SK-N-MC (cell line): ENCODE results near the gene MAD2L1BP.

Experiments used
- DNase-seq: peaks from one replicate; pipeline ENCODE4 v3.0.0-alpha.2; 2011; ENCODE audit warnings: low read depth, low spot score
- H3K27ac ChIP-seq: fragments of 200-600 bp; sonication (generic); 2 replicates; pipeline ENCODE4 v1.5.1; 2016; ENCODE audit warnings: mixed run types
- H3K36me3 ChIP-seq: fragments of 200-600 bp; sonication (generic); 2 replicates; pipeline ENCODE4 v1.6.1; 2017; ENCODE audit warnings: antibody characterized with exemption, low read length, mixed read lengths; ENCODE audit not compliant: insufficient read depth
- H3K4me3 ChIP-seq: fragments of 200-600 bp; sonication (generic); 2 replicates; pipeline ENCODE4 v1.5.1; 2016
- H3K9ac ChIP-seq: fragments of 200-600 bp; sonication (generic); 2 replicates; pipeline ENCODE4 v1.8.0; 2017; ENCODE audit warnings: mixed run types, mixed read lengths; ENCODE audit not compliant: insufficient read length
- H3K9me3 ChIP-seq: fragments of 200-600 bp; sonication (generic); 2 replicates; pipeline ENCODE4 v1.6.1; 2017; ENCODE audit warnings: low read depth, mild to moderate bottlenecking, antibody characterized with exemption, low read length, moderate library complexity, mixed read lengths
- EZH2 ChIP-seq: fragments of 200-600 bp; sonication (generic); IDR thresholded peaks from one replicate; pipeline ENCODE4 v1.6.1; 2017; ENCODE audit warnings: antibody characterized with exemption
- FOXP2 ChIP-seq: optimal IDR thresholded peaks from 2 replicates; pipeline ENCODE3; 2011; ENCODE audit warnings: mild to moderate bottlenecking, moderate library complexity; ENCODE audit not compliant: insufficient read depth; ENCODE audit errors: extremely low read length, control extremely low read depth
- POLR2AphosphoS5 ChIP-seq: IDR thresholded peaks from 2 replicates; pipeline ENCODE4 v1.6.1; 2012; ENCODE audit warnings: mild to moderate bottlenecking, low read depth, low read length, borderline replicate concordance

Gene MAD2L1BP

GRCh38 chr6:43608807-43609206 is 26.8 kb upstream of the MAD2L1BP start:
- Histone ChIP-seq H3K9ac (no peak overlapping the region), H3K9me3 (no peaks in the 10 kb centered on the region), H3K36me3 (peaks cover 34% of the 10 kb centered on the region), H3K4me3 (no peak overlapping the region), H3K27ac (no peak overlapping the region)
- no peak for DNase-seq
- no peak for TF ChIP-seq FOXP2
- no peak for TF ChIP-seq EZH2
- no peak for TF ChIP-seq POLR2AphosphoS5

DNA sequence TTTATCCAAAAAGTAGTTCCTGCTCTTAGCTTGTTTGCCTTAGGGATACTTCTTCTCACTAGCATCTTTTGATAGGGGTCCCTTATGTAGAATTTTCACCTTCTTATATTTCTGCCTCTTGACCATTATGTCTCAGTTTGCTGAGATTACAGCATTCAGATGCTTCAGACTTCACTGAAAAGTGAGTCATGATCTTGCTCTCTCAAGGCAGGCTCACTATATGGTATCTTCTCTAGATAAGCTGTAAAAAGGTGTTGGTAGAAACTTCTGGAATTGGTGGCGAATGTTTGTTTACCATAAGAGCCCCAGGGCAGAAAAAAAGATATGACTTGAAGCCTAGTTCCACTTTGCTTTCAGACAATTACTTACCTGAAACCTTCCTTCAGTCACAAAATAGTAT is 26.2 kb upstream of the MAD2L1BP start:
- Histone ChIP-seq H3K9me3 (no peaks in the 10 kb centered on the region), H3K27ac (no peak overlapping the region), H3K4me3 (no peak overlapping the region), H3K36me3 (peaks cover 33% of the 10 kb centered on the region), H3K9ac (no peak overlapping the region)
- no peak for TF ChIP-seq EZH2
- TF ChIP-seq POLR2AphosphoS5: no peak
- TF ChIP-seq FOXP2: no peak
- no peak for DNase-seq

DNA sequence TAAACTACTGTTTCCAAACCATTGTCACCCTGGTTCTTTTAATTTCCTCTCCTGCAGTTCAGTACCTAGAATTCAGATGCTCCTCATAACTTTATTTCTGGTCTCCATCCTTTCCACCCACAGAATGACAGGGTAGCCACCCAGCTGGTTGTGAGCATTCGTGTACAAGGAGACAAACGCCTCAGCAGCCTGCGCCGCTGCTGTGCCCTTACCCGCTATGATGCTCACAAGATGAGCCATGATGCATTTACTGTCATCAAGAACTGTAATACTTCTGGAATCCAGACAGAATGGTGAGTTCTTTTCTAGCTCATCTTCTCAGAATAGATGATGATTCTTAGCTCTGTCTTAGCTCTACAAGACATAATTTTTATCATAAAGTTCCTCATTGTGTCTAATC is 25.2 kb upstream of the MAD2L1BP start:
- DNase-seq: no peak
- peaks cover 33% of the 10 kb centered on the region for H3K36me3 ChIP-seq
- no peaks in the 10 kb centered on the region for H3K9me3 ChIP-seq
- TF ChIP-seq FOXP2 (no peak), POLR2AphosphoS5 (no peak), EZH2 (no peak)
- H3K27ac ChIP-seq: no peak overlapping the region
- H3K4me3 ChIP-seq: no peak overlapping the region
- no peak overlapping the region for H3K9ac ChIP-seq

DNA sequence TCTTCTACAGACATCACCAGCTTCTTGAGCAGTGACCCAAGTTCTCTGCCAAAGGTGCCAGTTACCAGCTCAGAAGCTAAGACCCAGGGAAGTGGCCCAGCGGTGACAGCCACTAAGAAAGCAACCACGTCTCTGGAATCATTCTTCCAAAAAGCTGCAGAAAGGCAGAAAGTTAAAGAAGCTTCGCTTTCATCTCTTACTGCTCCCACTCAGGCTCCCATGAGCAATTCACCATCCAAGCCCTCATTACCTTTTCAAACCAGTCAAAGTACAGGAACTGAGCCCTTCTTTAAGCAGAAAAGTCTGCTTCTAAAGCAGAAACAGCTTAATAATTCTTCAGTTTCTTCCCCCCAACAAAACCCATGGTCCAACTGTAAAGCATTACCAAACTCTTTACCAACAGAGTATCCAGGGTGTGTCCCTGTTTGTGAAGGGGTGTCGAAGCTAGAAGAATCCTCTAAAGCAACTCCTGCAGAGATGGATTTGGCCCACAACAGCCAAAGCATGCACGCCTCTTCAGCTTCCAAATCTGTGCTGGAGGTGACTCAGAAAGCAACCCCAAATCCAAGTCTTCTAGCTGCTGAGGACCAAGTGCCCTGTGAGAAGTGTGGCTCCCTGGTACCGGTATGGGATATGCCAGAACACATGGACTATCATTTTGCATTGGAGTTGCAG is 21.8 kb upstream of the MAD2L1BP start:
- Histone ChIP-seq H3K27ac (peak overlapping the region; percentile 53; the same call in 1 of the 2 replicates), H3K9me3 (no peaks in the 10 kb centered on the region), H3K9ac (no peak overlapping the region), H3K4me3 (no peak overlapping the region), H3K36me3 (peaks cover 30% of the 10 kb centered on the region)
- no peak for DNase-seq
- TF ChIP-seq POLR2AphosphoS5: no peak
- TF ChIP-seq FOXP2: no peak
- no peak for TF ChIP-seq EZH2

GRCh38 chr6:43614396-43614730 is 21.3 kb upstream of the MAD2L1BP start:
- Histone ChIP-seq H3K27ac (peak overlapping the region; percentile 62; the same call in 1 of the 2 replicates), H3K4me3 (no peak overlapping the region), H3K9ac (no peak overlapping the region), H3K9me3 (no peaks in the 10 kb centered on the region), H3K36me3 (peaks cover 30% of the 10 kb centered on the region)
- TF ChIP-seq FOXP2 (no peak), POLR2AphosphoS5 (no peak), EZH2 (no peak)
- DNase-seq: no peak

DNA sequence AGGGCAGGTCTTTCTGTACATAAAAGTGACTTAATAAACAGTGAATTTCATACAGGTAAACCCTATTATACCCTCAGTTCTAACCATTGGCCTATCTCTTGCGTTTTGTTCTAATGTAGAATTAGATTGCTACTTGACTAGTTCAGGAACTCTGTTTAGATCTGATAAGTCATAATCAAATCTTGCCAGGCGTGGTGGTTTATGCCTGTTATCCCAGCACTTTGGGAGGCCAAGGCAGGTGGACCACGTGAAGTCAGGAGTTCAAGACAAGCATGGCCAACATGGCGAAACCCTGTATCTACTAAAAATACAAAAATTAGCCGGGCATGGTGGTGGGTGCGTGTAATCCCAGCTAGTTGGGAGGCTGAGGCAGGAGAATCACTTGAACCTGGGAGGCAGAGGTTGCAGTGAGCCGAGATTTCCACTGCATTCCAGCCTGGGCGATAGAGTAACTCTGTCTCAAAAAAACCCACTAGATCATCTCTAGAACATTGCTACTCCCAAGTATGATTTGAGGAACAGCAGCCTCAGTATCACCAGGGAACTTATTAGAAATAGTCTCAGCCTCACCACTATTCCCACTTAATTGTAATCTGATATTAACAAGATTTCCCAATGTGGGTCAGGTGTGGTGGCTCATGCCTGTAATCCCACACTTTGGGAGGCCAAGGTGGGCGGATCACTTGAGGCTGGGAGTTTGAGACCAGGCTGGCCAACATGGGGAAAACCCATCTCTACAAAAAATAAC is 18.7 kb upstream of the MAD2L1BP start:
- no peak for DNase-seq
- H3K9me3 ChIP-seq: no peaks in the 10 kb centered on the region
- H3K27ac ChIP-seq: no peak overlapping the region
- peaks cover 37% of the 10 kb centered on the region for H3K36me3 ChIP-seq
- TF ChIP-seq POLR2AphosphoS5 (no peak), EZH2 (no peak), FOXP2 (no peak)
- no peak overlapping the region for H3K9ac ChIP-seq
- H3K4me3 ChIP-seq: no peak overlapping the region

GRCh38 chr6:43621078-43621835 is 14.4 kb upstream of the MAD2L1BP start:
- Histone ChIP-seq H3K9me3 (no peaks in the 10 kb centered on the region), H3K4me3 (no peak overlapping the region), H3K9ac (no peak overlapping the region), H3K36me3 (peaks cover 62% of the 10 kb centered on the region), H3K27ac (no peak overlapping the region)
- no peak for DNase-seq
- TF ChIP-seq FOXP2 (no peak), POLR2AphosphoS5 (peak; percentile 13; the same call in 1 of the 2 replicates)

- Histone ChIP-seq H3K4me3 (no peak overlapping the region), H3K27ac (no peak overlapping the region), H3K9ac (no peak overlapping the region), H3K9me3 (no peaks in the 10 kb centered on the region), H3K36me3 (peaks cover 62% of the 10 kb centered on the region)
- TF ChIP-seq POLR2AphosphoS5 (no peak; the same call in 1 of the 2 replicates), FOXP2 (no peak), EZH2 (no peak)
- DNase-seq: no peak
Measured at GRCh38 chr6:43621836-43622180, 13.8 kb upstream of the MAD2L1BP start.
